Hepatocyte (in vitro differentiated cells): ENCODE results near the gene CMTR1.

Experiments used
- EZH2 ChIP-seq: fragments of 200-600 bp; sonication (generic); IDR thresholded peaks from 2 replicates; pipeline ENCODE4 v1.6.1; 2016; ENCODE audit warnings: antibody characterized with exemption, mild to moderate bottlenecking, borderline replicate concordance
- TF ChIP-seq, protein P1 (sequence below): fragments of 200-600 bp; sonication (generic); IDR thresholded peaks from 2 replicates; pipeline ENCODE4 v1.5.1; 2016; ENCODE audit warnings: antibody characterized with exemption, mild to moderate bottlenecking; ENCODE audit not compliant: poor library complexity

DNA sequence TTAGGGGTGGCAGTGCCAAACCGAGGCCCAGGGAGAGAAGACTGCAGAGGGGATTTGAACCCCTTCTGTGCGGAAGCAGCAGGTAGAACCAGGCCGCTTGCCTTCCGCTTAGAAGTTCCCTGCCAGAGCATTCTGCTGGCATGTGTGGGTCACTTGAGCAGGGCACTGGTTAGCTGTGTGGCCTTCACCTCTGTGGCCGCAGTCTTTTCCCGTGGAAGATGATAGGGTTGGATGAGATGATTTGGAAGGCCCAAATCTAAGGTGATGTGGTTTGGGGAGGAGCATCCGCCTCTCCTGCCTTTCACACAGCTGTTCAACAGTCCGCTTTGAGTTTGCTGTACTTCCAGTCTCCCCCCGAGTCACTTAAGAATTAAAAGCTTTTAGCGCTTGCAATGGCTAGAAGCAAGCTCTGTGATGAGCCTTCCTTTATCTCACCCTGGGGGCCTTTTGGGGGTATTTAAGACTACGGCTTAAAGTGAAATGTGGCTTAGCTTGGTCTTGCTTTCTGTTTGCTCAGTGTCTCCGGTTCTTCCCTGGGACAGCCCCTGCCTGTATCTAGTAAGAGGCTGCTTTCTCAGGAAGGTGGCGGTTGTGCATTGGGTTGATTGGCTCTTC, 743 bp downstream of the CMTR1 start:
- TF ChIP-seq, protein P1, sequence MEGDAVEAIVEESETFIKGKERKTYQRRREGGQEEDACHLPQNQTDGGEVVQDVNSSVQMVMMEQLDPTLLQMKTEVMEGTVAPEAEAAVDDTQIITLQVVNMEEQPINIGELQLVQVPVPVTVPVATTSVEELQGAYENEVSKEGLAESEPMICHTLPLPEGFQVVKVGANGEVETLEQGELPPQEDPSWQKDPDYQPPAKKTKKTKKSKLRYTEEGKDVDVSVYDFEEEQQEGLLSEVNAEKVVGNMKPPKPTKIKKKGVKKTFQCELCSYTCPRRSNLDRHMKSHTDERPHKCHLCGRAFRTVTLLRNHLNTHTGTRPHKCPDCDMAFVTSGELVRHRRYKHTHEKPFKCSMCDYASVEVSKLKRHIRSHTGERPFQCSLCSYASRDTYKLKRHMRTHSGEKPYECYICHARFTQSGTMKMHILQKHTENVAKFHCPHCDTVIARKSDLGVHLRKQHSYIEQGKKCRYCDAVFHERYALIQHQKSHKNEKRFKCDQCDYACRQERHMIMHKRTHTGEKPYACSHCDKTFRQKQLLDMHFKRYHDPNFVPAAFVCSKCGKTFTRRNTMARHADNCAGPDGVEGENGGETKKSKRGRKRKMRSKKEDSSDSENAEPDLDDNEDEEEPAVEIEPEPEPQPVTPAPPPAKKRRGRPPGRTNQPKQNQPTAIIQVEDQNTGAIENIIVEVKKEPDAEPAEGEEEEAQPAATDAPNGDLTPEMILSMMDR, result no peak
- TF ChIP-seq EZH2, result no peak
